ENCODE data around the gene XYLT2. TPM values are rescaled to one million over a fixed set of nuclear protein-coding genes. Genes with fewer than 3 reads are reported as not detected.
"Not testable (repeated sequence)": the region's sequence is repeated elsewhere in the genome, so short reads cannot be mapped to it uniquely, and the experiment has no call there.

XYLT2 gene
- total and polyA plus RNA-seq, 3 donors from 2014 or later: 37.6 to 47.4 (median 44.1) TPM

DNA sequence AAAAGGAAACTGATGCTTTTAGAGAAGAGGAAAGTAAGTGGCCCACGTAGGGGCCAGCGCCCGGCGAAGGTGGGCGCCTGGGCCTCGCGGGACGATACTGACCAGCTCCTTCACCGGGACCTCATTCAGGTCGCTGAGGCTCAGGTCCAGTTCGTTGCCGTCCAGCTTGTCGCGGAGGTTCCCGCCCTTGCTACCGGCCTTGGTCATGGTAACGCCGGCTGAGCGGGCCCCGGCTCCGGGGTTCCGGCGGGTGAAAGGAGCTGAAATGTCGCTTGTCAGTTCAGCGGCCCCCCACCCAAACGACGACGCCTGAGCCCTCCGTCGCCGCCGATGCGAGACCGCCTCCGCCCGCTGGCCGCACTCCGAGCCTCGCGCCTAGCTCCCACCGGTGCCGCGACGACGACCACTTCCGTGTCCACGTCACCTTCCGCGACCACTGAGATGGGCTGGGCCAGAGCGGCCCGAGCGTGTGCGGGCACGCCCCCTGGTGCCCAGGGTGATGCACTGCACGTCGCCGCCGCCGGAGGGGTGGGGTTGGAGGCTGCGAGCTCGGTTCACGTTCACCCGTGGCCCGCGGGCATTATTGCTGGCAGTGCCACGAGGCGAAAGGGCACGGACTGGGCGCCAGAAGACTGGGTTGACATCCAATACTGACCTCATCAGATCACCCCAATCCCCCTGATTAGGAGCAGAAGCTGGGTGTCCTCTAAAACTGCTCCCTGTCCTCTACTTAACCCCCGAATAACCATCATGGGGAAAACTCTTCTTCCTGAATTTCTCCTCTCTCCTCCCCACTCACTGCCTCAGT is 51.4 kb downstream of the XYLT2 start, which contains the start of gene LRRC59:
LRRC59 (minus strand) TSS at position 413 of the 808 bp plus-strand sequence; CDS start at position 207, 206 bp downstream.
- TF ChIP-seq CTCF (IDR thresholded peaks at IDR 0.05): peak; percentile 96 to 98 (median 97)
- TF ChIP-seq POLR2A (IDR thresholded peaks at IDR 0.05): no peak
- Histone ChIP-seq H3K4me1 (peaks cover 28% of the 10 kb centered on the region), H3K27ac (peak within 1 kb of the TSS; percentile 52 to 81), H3K36me3 (ENCODE audit: low read depth, missing control alignments) (no peaks in the 10 kb centered on the region), H3K27me3 (no peaks in the 10 kb centered on the region), H3K9me3 (no peaks in the 10 kb centered on the region), H3K4me3 (peak within 1 kb of the TSS; percentile 87 to 92)
- WGBS, 2 donors: 1% methylated on average over 41 to 66 of the region's 70 CpGs
- peak; percentile 92 for DNase-seq
- intact Hi-C loops (cut with DNase I; ENCODE audit: low total_unique reads): no loop called here

DNA sequence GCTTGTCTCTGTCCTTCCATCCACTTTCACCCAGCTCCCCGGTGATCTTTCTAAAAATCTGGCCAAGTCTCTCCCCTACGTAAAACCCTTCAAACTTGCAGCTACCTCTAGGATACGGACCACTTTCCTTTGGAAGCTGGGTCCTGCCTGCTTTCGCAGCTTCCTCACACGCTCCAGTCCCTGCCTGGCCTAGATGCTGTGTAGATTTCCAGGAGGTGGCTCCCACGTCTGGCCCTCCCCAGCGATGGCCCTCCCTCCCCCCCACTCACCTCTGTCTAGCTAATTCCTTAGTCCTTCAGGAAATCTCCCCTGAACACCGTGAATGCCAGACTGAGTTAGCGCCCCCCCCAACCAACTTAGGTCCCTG is 52.0 kb downstream of the XYLT2 start:
- 38% methylated on average over 9 of the region's 9 CpGs for WGBS, 2 donors
- TF ChIP-seq CTCF (IDR thresholded peaks at IDR 0.05): no peak
- TF ChIP-seq POLR2A (IDR thresholded peaks at IDR 0.05): no peak

DNA sequence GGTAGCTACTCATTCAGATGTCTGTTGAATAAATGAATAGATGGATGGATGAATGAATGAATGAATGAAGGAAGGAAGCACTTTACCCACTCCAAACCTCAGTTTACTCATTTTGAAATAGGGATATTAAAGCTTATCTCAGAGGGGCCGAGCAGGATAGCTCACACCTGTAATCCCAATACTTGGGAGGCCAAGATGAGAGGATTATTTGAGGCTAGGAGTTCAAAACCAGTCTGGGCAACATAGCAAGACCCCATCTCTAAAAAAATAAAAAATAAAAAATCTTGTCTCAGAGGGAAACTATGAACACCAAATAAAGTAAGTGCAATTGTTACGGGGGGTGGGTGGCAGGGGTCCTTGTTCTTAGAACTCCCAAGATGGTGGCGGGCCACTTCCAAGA is 52.7 kb downstream of the XYLT2 start:
- WGBS, 2 donors: 92 to 96% methylated on average over 3 of the region's 3 CpGs
- H3K36me3 ChIP-seq (ENCODE audit: low read depth, missing control alignments); DNase-seq; H3K27ac ChIP-seq; intact Hi-C loops (cut with DNase I; ENCODE audit: low total_unique reads); H3K4me3 ChIP-seq; H3K9me3 ChIP-seq; H3K27me3 ChIP-seq: not testable (repeated sequence)
- H3K4me1 ChIP-seq: peaks cover 28% of the 10 kb centered on the region

More for the DNA sequence above, 52.0 kb downstream of the XYLT2 start:
- Histone ChIP-seq H3K4me1 (peaks cover 28% of the 10 kb centered on the region), H3K27me3 (no peaks in the 10 kb centered on the region), H3K4me3 (peak overlapping the region; percentile 87 to 92), H3K9me3 (no peaks in the 10 kb centered on the region), H3K27ac (no peak overlapping the region), H3K36me3 (ENCODE audit: low read depth, missing control alignments) (no peaks in the 10 kb centered on the region)
- intact Hi-C loops (cut with DNase I; ENCODE audit: low total_unique reads): no loop called here
- DNase-seq: no peak

DNA sequence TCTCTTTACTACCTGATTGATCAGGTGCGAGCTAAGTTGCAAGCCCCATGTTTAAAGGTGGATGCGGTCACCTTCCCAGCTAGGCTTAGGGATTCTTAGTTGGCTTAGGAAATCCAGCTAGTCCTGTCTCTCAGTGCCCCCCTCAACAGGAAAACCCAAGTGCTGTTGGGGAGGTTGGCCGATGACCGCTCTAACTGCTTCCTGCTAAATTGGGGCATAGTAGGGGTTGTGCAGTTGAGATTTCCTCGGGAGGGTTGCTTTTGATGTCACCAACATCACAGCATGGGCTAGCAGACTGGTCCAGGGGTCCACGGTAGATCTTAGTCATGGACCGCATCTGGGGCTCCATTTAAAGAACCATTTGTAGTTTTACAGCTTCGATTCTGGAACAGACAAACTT is 53.7 kb downstream of the XYLT2 start:
- H3K36me3 ChIP-seq (ENCODE audit: low read depth, missing control alignments); intact Hi-C loops (cut with DNase I; ENCODE audit: low total_unique reads); DNase-seq; H3K27me3 ChIP-seq; H3K27ac ChIP-seq; H3K9me3 ChIP-seq; H3K4me3 ChIP-seq: not testable (repeated sequence)
- WGBS, 2 donors: 98 to 99% methylated on average over 8 of the region's 8 CpGs
- H3K4me1 ChIP-seq: peaks cover 28% of the 10 kb centered on the region

DNA sequence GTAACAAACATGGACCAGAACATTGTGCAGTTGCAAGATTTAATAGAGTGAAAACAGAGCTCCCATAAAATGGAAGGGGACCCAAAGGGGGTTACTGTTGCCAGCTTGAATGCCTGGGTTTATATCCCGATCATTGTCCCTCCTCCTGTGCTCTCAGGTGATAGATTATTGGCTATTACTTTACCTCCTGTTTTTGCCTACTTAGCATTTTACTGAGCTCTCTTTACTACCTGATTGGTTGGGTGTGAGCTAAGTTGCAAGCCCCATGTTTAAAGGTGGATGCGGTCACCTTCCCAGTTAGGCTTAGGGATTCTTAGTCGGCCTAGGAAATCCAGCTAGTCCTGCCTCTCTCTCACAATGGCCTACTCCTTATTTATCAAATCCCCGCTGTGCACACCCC is 59.4 kb downstream of the XYLT2 start:
- intact Hi-C loops (cut with DNase I; ENCODE audit: low total_unique reads); H3K27me3 ChIP-seq; DNase-seq; H3K9me3 ChIP-seq; H3K4me3 ChIP-seq; H3K27ac ChIP-seq; H3K36me3 ChIP-seq (ENCODE audit: low read depth, missing control alignments); H3K4me1 ChIP-seq: not testable (repeated sequence)
- WGBS, 2 donors: 81 to 90% methylated on average over 4 of the region's 4 CpGs

DNA sequence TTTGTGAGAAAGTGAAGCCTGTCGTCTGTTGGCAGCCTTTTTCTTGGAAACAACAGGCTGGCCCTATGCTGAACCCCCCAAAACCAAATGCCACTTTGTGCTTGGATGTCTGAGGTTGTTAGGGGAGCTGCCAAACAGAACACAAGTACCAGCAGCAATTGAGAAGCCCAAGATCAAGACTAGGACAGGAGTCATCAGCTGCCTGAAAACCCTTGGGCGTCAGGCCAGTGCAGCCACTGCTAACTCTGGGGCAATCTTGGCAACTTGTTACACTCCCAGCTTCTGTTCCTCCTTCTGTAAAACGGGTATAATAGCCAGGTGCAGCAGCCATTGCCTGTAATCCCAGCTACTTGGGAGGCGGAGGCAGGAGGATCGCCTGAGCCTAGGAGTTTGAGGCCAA is 60.7 kb downstream of the XYLT2 start:
- DNase-seq: no peak
- H3K36me3 ChIP-seq (ENCODE audit: low read depth, missing control alignments): no peaks in the 10 kb centered on the region
- H3K27me3 ChIP-seq: no peaks in the 10 kb centered on the region
- H3K4me3 ChIP-seq: no peak overlapping the region
- H3K4me1 ChIP-seq: no peaks in the 10 kb centered on the region
- no peaks in the 10 kb centered on the region for H3K9me3 ChIP-seq
- TF ChIP-seq CTCF (IDR thresholded peaks at IDR 0.05): no peak
- TF ChIP-seq POLR2A (IDR thresholded peaks at IDR 0.05): no peak
- no peak overlapping the region for H3K27ac ChIP-seq
- WGBS, 2 donors: 82 to 88% methylated on average over 5 of the region's 5 CpGs
- intact Hi-C loops (cut with DNase I; ENCODE audit: low total_unique reads): no loop called here

All from testis (tissue), 3 donors.